Measurements from ENCODE around the gene DGKG.

DGKG gene

GRCh38 chr3:186121968-186122367 lies 240.1 kb downstream of the DGKG start:
- no peak overlapping the region for H3K27ac ChIP-seq
- H3K36me3 ChIP-seq = no peaks in the 10 kb centered on the region
- TF ChIP-seq CTCF (IDR thresholded peaks at IDR 0.05; ENCODE audit: low read depth, low read length) = no peak
- DNase-seq = no peak
- no peaks in the 10 kb centered on the region for H3K9me3 ChIP-seq (ENCODE audit: severe bottlenecking)
- no peaks in the 10 kb centered on the region for H3K27me3 ChIP-seq (ENCODE audit: insufficient read depth, low read depth, severe bottlenecking)
- H3K4me3 ChIP-seq (ENCODE audit: low read depth, low read length) = no peak overlapping the region

- Histone ChIP-seq H3K9me3 (ENCODE audit: severe bottlenecking) (no peaks in the 10 kb centered on the region), H3K27me3 (ENCODE audit: insufficient read depth, low read depth, severe bottlenecking) (no peaks in the 10 kb centered on the region), H3K4me3 (ENCODE audit: low read depth, low read length) (no peak overlapping the region), H3K36me3 (no peaks in the 10 kb centered on the region), H3K27ac (no peak overlapping the region)
- DNase-seq = no peak
- no peak for TF ChIP-seq CTCF (IDR thresholded peaks at IDR 0.05; ENCODE audit: low read depth, low read length)
These were observed 240.8 kb downstream of the DGKG start for GRCh38 chr3:186121278-186121677.

- DNase-seq = no peak
- no peaks in the 10 kb centered on the region for H3K36me3 ChIP-seq
- H3K27me3 ChIP-seq (ENCODE audit: insufficient read depth, low read depth, severe bottlenecking) = no peaks in the 10 kb centered on the region
- no peak overlapping the region for H3K4me3 ChIP-seq (ENCODE audit: low read depth, low read length)
- no peak for TF ChIP-seq CTCF (IDR thresholded peaks at IDR 0.05; ENCODE audit: low read depth, low read length)
- H3K9me3 ChIP-seq (ENCODE audit: severe bottlenecking) = no peaks in the 10 kb centered on the region
- H3K27ac ChIP-seq = no peak overlapping the region
These were observed 242.5 kb downstream of the DGKG start for GRCh38 chr3:186119499-186119898.

- H3K27me3 ChIP-seq (ENCODE audit: insufficient read depth, low read depth, severe bottlenecking) = no peaks in the 10 kb centered on the region
- no peak overlapping the region for H3K27ac ChIP-seq
- TF ChIP-seq CTCF (IDR thresholded peaks at IDR 0.05; ENCODE audit: low read depth, low read length) = no peak
- no peaks in the 10 kb centered on the region for H3K36me3 ChIP-seq
- no peak for DNase-seq
- no peak overlapping the region for H3K4me3 ChIP-seq (ENCODE audit: low read depth, low read length)
- H3K9me3 ChIP-seq (ENCODE audit: severe bottlenecking) = no peaks in the 10 kb centered on the region
These were observed 243.3 kb downstream of the DGKG start for GRCh38 chr3:186118692-186119091.

DNA sequence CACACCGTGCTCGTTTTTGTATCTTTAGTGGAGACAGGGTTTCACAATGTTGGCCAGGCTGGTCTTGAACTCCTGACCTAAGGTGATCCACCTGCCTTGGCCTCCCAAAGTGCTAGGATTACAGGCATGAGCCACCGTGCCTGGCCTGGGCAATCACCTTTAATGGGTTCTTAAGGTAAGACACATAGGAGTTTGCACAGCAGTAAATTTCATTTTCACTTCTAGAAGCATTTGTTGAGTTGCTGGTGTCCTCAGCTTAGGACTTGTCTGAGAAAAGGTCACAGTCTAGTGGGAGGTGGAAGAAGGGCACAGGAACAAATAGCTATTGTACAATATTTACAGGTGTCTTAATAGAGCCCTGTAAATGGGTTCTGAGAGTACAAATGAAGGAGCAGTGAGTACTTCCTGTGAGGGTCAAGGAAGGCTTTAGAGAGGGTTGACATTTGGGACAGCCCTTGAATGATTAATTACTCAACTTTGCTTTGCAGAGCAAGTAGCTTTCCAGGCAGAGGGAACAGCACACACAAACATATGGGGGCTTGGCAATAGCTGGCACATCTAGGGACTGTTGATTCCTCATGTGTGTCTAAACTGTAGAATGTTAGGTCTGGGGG lies 244.4 kb downstream of the DGKG start:
- TF ChIP-seq CTCF (IDR thresholded peaks at IDR 0.05; ENCODE audit: low read depth, low read length) = no peak
- H3K36me3 ChIP-seq = no peaks in the 10 kb centered on the region
- no peak for DNase-seq
- no peaks in the 10 kb centered on the region for H3K27me3 ChIP-seq (ENCODE audit: insufficient read depth, low read depth, severe bottlenecking)
- H3K9me3 ChIP-seq (ENCODE audit: severe bottlenecking) = no peaks in the 10 kb centered on the region
- H3K27ac ChIP-seq = no peak overlapping the region
- no peak overlapping the region for H3K4me3 ChIP-seq (ENCODE audit: low read depth, low read length)
